GM21390 (cell line): ENCODE data around the gene PLCL2.

Source experiments
- ATAC-seq: cut with Tn5 transposase; IDR thresholded peaks from one replicate; pipeline ENCODE4 v1.9.1; 2021; ENCODE audit not compliant: unreplicated experiment

PLCL2 gene

GRCh38 chr3:17040322-17040989, 155.7 kb downstream of the PLCL2 start:
- no peak for ATAC-seq

- ATAC-seq = no peak
These were observed 156.2 kb downstream of the PLCL2 start for GRCh38 chr3:17040990-17041377.

- peak; percentile 88 for ATAC-seq
These were observed 160.1 kb downstream of the PLCL2 start for GRCh38 chr3:17044855-17045254.

GRCh38 chr3:17045705-17046104, 160.9 kb downstream of the PLCL2 start:
- no peak for ATAC-seq

- no peak for ATAC-seq
These were observed 161.9 kb downstream of the PLCL2 start for GRCh38 chr3:17046623-17047022.

GRCh38 chr3:17047162-17047561, 162.4 kb downstream of the PLCL2 start:
- no peak for ATAC-seq

GRCh38 chr3:17047894-17048293, 163.1 kb downstream of the PLCL2 start:
- ATAC-seq = no peak

GRCh38 chr3:17050071-17050470, 165.3 kb downstream of the PLCL2 start:
- no peak for ATAC-seq

GRCh38 chr3:17050506-17050905, 165.8 kb downstream of the PLCL2 start:
- ATAC-seq = no peak

- peak; percentile 57 for ATAC-seq
These were observed 167.6 kb downstream of the PLCL2 start for GRCh38 chr3:17052363-17052762.

- no peak for ATAC-seq
These were observed 169.7 kb downstream of the PLCL2 start for GRCh38 chr3:17054301-17054981.

- ATAC-seq = no peak
These were observed 170.2 kb downstream of the PLCL2 start for GRCh38 chr3:17054982-17055343.

GRCh38 chr3:17055374-17056276, 170.9 kb downstream of the PLCL2 start:
- peak; percentile 61 for ATAC-seq

- no peak for ATAC-seq
These were observed 172.6 kb downstream of the PLCL2 start for GRCh38 chr3:17057321-17057720.

- ATAC-seq = no peak
These were observed 175.3 kb downstream of the PLCL2 start for GRCh38 chr3:17059989-17060550.

- ATAC-seq = no peak
These were observed 176.2 kb downstream of the PLCL2 start for GRCh38 chr3:17061005-17061404.

GRCh38 chr3:17062736-17063135, 178.0 kb downstream of the PLCL2 start:
- ATAC-seq = no peak

GRCh38 chr3:17063596-17063995, 178.8 kb downstream of the PLCL2 start:
- no peak for ATAC-seq

GRCh38 chr3:17065315-17065714, 180.6 kb downstream of the PLCL2 start:
- no peak for ATAC-seq

- ATAC-seq = no peak
These were observed 181.1 kb downstream of the PLCL2 start for GRCh38 chr3:17065881-17066280.

- ATAC-seq = no peak
These were observed 185.0 kb downstream of the PLCL2 start for GRCh38 chr3:17069754-17070153.
